ENCODE results near the gene DCLK3. TPM values are rescaled to one million over a fixed set of nuclear protein-coding genes. Genes with fewer than 3 reads are reported as not detected.
A peak's percentile ranks its signal among the peaks of the same experiment; 100 is the strongest.

DCLK3 gene
- total RNA-seq, 1 donor: not detected

DNA sequence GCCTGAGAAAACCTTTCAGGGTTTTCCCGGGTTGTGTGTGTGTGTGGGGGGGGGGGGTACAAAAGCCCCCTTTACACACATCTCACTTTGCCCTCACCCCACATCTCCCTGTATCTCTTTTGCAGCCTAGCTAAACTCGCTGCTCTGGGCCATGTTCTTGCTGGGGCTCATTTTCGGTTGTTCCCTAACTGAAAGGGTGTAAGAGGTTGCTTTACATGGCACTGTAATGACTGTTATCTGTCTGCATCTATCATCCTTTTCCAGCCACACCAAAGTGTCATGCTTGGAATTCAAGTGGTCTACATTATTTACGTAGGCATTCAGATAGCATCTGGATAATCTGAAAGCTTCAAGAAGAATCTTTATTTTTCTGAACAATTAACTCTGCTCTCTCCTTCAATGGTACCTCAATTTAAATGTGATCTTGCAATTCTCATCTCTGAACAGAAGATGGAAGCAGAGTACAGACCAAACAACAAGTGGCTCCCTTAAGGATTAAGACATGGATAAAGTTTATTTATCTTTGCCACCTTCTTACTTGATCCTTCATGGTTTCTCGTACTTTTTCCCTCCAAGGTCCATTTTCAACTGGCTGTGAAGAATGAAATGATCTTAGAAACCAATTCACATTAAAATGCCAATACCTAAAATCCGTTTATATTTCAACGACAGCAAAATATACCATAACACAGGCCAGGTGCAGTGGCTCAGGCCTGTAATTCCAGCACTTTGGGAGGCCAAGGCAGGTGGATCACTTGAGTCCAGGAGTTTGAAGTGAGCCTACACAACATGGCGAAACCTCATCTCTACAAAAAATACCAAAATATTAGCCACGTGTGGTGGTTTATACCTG, 34.9 kb downstream of the DCLK3 start:
- H3K4me3 ChIP-seq (ENCODE audit: low read depth, low read length): no peak overlapping the region
- TF ChIP-seq, protein P1, sequence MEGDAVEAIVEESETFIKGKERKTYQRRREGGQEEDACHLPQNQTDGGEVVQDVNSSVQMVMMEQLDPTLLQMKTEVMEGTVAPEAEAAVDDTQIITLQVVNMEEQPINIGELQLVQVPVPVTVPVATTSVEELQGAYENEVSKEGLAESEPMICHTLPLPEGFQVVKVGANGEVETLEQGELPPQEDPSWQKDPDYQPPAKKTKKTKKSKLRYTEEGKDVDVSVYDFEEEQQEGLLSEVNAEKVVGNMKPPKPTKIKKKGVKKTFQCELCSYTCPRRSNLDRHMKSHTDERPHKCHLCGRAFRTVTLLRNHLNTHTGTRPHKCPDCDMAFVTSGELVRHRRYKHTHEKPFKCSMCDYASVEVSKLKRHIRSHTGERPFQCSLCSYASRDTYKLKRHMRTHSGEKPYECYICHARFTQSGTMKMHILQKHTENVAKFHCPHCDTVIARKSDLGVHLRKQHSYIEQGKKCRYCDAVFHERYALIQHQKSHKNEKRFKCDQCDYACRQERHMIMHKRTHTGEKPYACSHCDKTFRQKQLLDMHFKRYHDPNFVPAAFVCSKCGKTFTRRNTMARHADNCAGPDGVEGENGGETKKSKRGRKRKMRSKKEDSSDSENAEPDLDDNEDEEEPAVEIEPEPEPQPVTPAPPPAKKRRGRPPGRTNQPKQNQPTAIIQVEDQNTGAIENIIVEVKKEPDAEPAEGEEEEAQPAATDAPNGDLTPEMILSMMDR (IDR thresholded peaks at IDR 0.05; ENCODE audit: insufficient read depth, low read length): peak; percentile 72
- peak; percentile 83 for DNase-seq (ENCODE audit: low read depth)

DNA sequence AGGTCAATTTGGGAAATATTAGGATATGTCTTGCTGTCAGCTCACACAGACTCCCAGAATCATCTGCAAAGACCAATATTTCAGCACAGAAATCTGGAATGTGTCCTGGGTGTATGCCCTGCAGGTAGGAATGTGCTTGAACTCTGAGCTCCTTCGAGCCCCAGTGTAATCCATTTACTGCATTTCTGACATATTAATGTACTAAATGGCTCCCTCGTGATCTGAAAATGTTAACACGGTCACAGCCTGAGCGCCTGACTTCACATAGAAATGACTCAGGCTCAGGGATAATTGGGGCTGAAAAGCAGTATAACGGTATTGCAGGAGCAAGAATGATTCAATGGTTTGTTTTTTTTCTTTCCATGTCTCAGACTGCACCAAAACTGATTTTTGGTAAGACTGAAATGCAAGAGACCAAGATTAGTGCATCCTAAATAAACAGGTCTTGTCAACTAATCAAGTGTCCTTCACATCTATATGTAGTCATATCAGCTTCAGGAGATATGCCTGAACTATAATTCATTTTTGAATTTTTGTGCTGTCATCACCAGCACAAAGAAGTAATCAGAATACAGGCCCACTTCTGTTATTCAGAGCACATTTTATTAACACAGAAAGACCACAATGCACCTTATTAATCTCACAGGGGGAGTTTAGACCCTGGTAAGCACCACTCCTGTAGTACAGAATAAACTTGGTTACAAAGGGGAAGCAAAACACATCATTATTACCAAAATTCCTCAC, 49.8 kb downstream of the DCLK3 start:
- TF ChIP-seq, protein P1 (IDR thresholded peaks at IDR 0.05; ENCODE audit: insufficient read depth, low read length): no peak
- H3K4me3 ChIP-seq (ENCODE audit: low read depth, low read length): no peak overlapping the region
- peak; percentile 44 for DNase-seq (ENCODE audit: low read depth)

DNA sequence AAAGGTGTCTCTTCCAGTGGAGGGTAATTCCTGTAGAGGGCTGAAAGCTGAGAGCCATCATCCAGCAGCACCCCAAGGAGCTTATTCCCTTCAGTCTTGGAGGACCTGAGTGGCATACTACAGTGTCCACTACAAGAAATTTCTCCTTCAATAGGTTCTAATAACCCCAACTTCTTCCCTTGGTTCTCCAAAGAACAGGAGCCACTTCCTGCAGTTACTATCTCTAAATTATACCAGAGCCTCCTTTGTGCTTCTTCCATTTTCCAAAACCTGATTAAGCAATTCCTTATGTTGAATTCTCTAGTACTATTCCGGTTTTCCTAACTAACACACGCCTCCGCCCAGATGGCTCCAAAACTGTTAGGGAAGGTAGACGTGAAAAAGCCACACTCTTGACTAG, 50.4 kb downstream of the DCLK3 start:
- TF ChIP-seq, protein P1 (IDR thresholded peaks at IDR 0.05; ENCODE audit: insufficient read depth, low read length): no peak
- DNase-seq (ENCODE audit: low read depth): no peak
- no peak overlapping the region for H3K4me3 ChIP-seq (ENCODE audit: low read depth, low read length)

DNA sequence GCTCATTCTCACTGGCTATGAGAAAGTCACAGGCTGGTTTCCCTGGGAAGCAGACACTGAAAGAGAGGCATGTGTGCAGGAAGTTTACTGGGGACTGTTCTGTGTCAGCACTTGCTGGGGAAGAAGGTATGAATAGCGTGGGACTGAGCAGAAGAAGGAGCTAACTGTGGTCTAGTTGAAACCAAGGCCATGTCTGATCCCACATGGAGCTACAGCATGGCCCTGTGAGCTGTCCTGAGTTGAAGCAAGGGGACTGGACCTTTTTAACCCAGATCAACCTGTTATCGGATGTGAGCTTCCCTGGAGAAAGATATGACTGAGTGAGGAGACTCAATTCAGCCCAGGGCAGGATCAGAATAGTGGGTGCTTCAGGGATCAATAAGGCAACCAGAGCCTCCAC, 53.7 kb downstream of the DCLK3 start:
- no peak for DNase-seq (ENCODE audit: low read depth)
- TF ChIP-seq, protein P1 (IDR thresholded peaks at IDR 0.05; ENCODE audit: insufficient read depth, low read length): no peak
- no peak overlapping the region for H3K4me3 ChIP-seq (ENCODE audit: low read depth, low read length)

DNA sequence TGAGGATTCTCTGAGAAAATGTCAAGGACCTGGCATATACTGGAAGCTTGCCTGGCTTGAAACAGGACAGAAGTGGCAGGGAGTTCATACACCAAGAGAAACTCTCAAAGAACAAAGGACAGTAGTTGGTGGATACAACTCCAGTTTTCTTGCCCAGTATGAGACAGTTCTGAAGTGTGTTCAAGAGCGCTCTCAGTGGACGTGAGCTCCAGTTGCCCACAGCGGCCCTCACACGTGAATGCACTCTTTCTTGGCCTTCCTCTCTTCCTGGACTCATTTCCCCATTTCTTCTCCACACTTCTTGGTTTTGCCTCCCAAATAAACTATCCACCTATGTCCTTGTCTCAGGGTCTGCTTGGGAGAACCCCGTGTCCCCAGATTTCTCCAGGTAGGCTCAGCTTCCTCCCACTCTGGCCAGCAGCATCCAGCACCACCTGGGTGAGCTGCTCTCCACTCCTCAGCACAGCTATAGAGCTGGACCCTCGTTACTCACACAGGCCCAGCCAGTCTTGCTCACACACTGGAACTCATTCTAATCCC, 54.5 kb downstream of the DCLK3 start:
- no peak overlapping the region for H3K4me3 ChIP-seq (ENCODE audit: low read depth, low read length)
- DNase-seq (ENCODE audit: low read depth): no peak
- TF ChIP-seq, protein P1 (IDR thresholded peaks at IDR 0.05; ENCODE audit: insufficient read depth, low read length): no peak

DNA sequence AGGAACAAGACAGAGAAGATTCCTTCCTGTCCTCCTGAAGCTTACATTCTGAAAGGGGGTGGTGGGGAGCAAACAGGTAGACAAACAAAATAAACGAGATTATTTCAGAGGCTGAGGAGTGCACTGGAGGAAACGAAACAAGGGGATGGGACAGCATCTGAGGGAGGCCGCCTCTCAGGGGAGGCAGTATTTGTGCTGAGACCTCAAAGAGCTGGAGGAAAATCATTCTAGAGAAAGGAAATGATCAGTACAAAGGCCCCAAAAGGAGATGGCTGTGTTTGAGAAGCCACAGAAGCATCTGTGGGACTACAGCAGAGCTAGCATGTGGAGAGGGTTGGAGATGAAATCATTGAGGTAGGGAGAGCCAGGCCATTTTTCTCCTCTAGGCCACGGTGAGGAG, 55.1 kb downstream of the DCLK3 start:
- no peak overlapping the region for H3K4me3 ChIP-seq (ENCODE audit: low read depth, low read length)
- TF ChIP-seq, protein P1 (IDR thresholded peaks at IDR 0.05; ENCODE audit: insufficient read depth, low read length): no peak
- DNase-seq (ENCODE audit: low read depth): no peak

Measured in fibroblast of the aortic adventitia (primary cell).